HG02588 (cell line): Measurements from ENCODE around the gene DISC1.

ENCODE experiments used
- ATAC-seq: cut with Tn5 transposase; IDR thresholded peaks from one replicate; pipeline ENCODE4 v1.9.1; 2021; ENCODE audit warnings: mild to moderate bottlenecking, moderate library complexity; ENCODE audit not compliant: unreplicated experiment

Gene DISC1

GRCh38 chr1:231921646-231922345, 295.2 kb downstream of the DISC1 start:
- ATAC-seq = no peak

GRCh38 chr1:231923491-231924041, 297.0 kb downstream of the DISC1 start:
- ATAC-seq = no peak

DNA sequence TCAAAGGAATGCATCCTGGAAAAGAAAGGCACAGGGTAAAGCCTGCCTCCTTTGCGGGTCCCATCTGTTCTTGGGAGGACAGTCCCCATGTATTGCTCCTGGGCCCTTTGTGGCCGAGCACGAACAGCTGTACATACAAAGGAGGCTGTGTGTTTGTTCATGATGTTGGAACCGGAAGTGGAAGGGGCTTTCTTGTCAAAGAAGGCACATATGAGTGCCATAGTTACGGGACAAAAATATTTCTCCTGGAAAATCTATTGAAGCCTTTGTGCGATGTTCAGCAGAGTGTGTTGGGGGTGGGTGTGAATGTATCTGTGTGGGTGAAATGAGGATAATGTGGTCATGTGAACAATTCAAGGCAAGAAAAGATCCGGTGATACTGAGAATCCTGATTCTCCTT, 297.6 kb downstream of the DISC1 start:
- ATAC-seq = no peak

- ATAC-seq = no peak
Measured at GRCh38 chr1:231925864-231926263, 299.3 kb downstream of the DISC1 start.

DNA sequence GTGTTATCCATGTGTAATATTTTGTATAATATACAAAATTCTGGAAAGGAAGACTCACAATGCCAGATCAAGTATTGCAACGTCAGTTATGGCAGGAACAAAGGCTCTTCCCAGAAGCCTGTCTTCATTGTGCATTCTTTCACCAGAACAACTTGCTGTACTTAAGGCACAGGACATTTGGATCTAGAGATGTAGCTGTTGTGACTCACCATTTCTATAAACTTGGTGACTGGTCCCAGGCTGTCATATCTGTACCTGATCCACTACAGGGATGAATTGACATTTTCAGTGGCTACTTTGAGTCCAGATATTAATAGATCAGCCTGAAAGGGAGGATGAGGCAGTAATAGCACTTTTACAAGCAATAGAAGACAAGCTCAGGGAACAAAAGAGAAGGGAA, 299.8 kb downstream of the DISC1 start:
- no peak for ATAC-seq

- no peak for ATAC-seq
Measured at GRCh38 chr1:231926933-231927332, 300.3 kb downstream of the DISC1 start.

- ATAC-seq = no peak
Measured at GRCh38 chr1:231927431-231927830, 300.8 kb downstream of the DISC1 start.

DNA sequence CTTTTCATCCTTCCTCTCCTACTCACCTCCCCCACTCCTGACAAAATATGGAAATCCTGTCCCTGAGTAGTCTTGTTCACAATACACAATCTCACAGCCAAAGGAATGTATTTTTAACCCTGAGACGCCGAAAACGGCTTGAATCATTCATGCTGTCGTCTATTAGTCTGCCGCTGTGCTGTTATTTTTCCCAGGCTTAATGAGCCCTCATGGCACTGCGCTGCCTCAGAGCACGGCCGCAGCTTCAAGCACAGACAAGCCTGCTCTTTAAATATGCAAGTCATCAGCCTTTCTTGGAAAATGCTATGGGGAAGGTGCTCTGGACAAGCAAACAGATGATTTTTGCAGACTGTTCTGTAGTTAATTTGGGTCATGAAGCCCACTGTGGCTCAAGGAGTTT, 302.7 kb downstream of the DISC1 start:
- ATAC-seq = no peak

DNA sequence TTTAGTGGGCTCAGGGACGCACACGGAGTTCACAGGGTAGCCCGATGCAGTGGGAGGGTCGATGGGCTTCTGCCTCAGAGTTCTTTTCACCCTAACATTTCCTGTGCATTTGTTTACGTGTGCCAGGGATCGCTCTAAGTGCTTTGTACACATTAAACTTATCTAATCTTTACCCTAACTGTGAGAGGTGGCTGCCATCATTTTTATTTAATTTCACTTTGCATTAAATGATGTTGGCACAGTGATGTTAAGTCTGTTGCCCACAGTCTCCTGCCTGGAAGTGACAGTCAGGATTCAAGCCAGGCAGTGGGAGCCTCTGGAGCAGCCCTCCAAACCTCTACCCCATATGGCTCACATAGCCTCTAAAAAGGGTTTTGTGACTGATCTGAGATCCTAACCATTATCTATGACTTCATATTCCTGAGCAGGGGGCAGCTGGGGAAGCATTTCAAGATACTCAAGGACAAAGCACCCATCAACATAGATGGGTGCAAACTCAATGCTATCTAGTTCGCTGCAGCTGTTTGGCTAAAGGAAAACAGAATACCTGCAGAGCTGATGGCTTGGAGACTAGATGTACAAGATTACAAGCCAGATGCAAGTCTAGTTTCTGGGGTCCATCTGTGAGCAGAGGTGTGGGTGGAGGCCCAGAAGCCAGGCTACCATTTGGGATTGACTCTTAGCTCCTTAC, 303.8 kb downstream of the DISC1 start:
- no peak for ATAC-seq

DNA sequence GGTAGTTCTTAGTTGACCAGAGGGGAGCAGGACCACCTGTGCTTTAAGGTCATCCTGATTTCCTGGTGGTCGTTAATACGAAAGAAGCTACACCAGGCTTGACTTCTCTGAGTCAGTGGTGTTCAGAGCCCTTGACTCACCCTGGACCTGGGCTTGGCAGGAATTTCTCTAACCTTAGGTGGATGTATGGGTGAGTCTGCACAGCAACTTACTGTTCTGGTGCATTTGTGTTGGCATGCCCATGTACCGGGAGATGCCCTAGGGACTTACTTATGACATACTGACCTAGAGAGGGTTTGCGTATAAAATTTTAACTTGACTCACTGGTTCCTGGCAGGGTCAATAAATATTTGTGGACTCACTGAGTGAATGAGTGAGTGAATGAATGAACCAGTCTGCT, 304.6 kb downstream of the DISC1 start:
- no peak for ATAC-seq

DNA sequence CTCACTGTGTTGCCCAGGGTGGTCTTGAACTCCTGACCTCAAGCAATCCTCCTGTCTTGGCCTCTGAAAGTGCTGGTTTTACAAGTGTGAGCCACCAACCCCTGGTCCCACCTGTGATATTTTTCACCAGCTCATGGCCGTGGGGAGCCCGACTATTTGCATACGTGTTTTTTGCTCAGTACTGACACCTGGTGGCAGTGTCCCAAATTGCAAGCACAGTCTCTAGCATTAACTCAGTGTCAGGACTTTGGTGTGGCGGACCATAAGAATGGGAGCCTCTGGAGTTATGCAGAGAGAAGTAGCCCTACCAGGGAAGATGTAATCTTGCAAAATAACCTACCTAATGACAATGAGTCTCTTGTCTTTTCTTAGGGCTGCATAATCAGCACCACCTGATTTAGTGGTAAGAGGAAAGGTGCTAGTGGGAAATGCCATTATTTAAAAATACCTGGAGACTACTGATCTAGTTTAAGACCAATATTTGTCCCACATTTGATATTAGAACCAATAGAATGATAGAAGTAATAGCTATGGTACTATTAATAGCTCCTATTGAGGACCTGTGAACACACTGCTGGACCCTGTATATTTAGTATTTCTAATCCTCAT, 305.4 kb downstream of the DISC1 start:
- ATAC-seq = no peak

GRCh38 chr1:231933711-231934626, 307.4 kb downstream of the DISC1 start:
- no peak for ATAC-seq

DNA sequence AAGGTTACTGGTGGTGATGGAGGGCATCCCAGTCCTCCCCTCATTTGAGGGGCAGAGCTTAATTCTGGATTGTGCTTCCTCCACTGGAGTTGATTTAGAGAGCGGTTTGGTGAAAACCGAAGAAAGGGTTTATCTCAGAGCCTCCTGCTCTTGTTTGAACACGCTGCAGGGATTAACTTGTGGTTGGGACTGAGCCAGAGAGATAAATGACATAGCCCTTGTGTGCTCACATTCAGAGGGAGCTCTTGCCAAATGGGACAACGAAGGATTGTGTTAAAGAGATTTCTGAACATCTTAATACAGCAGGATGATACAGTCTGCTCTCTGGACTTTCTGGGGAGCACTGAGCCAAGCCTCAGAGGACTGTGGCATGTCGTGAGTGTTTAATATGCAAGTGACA, 308.2 kb downstream of the DISC1 start:
- ATAC-seq = no peak

- no peak for ATAC-seq
Measured at GRCh38 chr1:231935856-231936255, 309.3 kb downstream of the DISC1 start.

DNA sequence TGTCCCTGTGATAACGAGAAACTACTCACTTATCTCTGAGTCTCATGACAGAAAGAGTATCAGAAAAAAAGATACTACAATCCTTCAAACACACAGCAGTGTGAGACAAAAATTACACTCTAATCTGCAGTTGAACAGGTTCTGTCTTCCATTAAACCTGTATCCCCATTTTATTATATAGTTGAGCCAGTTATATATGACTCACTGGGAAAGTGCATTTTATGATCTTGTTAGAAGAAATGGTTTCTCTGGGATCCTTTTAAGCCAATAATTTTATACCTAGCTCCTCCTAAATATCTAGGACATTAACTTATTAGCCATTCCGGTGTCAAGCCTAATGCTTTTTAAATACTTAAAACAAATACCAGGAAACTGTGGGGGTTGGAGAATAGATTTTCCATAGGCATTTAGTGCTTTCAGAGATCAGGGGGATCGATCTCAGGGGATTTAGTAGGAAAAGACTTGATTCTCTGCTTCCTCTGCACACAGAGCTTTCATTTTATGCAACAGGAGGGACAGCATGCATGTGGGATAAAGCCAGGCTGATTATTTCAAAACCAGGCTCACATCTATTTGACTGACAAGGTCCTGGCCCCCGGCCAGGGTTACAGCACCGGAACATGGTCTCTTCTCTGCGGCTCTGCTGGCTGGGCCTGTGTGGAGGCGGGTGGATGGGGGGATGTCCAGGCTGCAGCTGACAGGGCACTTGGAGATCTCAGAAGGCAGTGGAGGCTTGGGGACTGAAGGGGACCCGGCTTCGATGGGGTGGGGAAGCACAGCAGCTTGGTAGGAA, 310.6 kb downstream of the DISC1 start:
- no peak for ATAC-seq

- ATAC-seq = no peak
Measured at GRCh38 chr1:231938211-231938610, 311.6 kb downstream of the DISC1 start.

GRCh38 chr1:231938711-231939110, 312.1 kb downstream of the DISC1 start:
- no peak for ATAC-seq

- ATAC-seq = no peak
Measured at GRCh38 chr1:231939118-231939517, 312.5 kb downstream of the DISC1 start.

GRCh38 chr1:231940116-231940515, 313.5 kb downstream of the DISC1 start:
- no peak for ATAC-seq

GRCh38 chr1:231940701-231941100, 314.1 kb downstream of the DISC1 start:
- no peak for ATAC-seq
